HG03060 (cell line): Measurements from ENCODE around the gene MYH3.
A peak's percentile ranks its signal among the peaks of the same experiment; 100 is the strongest.
"Not testable (repeated sequence)": the region's sequence is repeated elsewhere in the genome, so short reads cannot be mapped to it uniquely, and the experiment has no call there.

ENCODE experiments used
- ATAC-seq: cut with Tn5 transposase; IDR thresholded peaks from one replicate; pipeline ENCODE4 v1.9.1; 2021; ENCODE audit warnings: low read depth, moderate number of reproducible peaks; ENCODE audit not compliant: unreplicated experiment

MYH3 gene

GRCh38 chr17:10657148-10657547, at the start of gene MYH3:
Gene MYH3, minus strand, starts transcription at chr17:10657309. Its CDS starts 2,245 bp downstream, at chr17:10655064.
- no peak for ATAC-seq

- no peak for ATAC-seq
Observed at GRCh38 chr17:10705727-10706126, 48.6 kb upstream of the MYH3 start.

DNA sequence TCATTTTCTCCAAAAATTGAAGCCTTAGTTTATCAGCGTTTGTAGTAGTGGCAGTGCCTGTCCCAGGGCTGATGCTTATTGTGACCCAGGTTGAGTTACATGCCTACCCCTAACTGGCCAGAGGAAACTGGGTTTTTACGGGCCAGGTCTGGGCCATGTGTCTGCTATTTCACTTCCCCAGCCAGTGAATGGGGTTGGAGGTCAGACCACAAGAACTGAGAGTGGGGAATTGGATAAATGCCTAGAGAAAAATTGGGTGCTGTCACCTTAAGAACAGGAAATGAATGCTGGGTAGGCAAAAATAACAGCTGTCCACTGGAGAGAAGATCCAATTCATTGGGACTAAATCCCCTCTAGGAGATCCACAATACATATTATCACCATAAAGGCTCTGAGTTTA, 45.5 kb upstream of the MYH3 start:
- no peak for ATAC-seq

- no peak for ATAC-seq
Observed at GRCh38 chr17:10699856-10700255, 42.7 kb upstream of the MYH3 start.

GRCh38 chr17:10698096-10698818, 41.1 kb upstream of the MYH3 start:
- ATAC-seq = no peak

GRCh38 chr17:10697092-10698081, 40.3 kb upstream of the MYH3 start, which contains the start of the genes ADPRM and SCO1:
Gene ADPRM, plus strand, starts transcription at chr17:10697594. Its CDS starts 7,333 bp downstream, at chr17:10704927.
Gene SCO1, minus strand, starts transcription at chr17:10697533. Its CDS starts 26 bp downstream, at chr17:10697507.
- peak; percentile 92 for ATAC-seq

GRCh38 chr17:10695875-10696407, 38.8 kb upstream of the MYH3 start:
- ATAC-seq = not testable (repeated sequence)

DNA sequence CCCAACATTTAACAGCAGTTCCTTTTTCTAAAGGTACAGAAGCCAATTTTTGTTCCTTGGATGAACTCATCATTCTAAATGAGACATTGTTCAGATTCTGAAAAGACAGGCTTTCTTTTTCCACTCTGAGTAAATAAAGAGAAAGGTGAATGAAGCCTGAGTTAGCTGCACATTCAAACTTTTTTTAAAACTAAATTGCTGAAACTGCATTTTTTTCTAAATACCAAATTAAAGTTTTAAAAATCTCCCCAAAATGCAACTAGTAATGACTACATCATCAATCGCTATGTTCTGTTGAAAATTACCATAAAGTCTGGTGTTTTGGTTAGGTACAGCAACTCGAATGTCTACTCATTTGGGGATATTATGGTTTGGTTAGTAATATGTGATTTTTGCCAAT, 30.4 kb upstream of the MYH3 start:
- ATAC-seq = no peak

- no peak for ATAC-seq
Observed at GRCh38 chr17:10683853-10684252, 26.7 kb upstream of the MYH3 start.

- ATAC-seq = no peak
Observed at GRCh38 chr17:10681866-10682446, 24.8 kb upstream of the MYH3 start.

DNA sequence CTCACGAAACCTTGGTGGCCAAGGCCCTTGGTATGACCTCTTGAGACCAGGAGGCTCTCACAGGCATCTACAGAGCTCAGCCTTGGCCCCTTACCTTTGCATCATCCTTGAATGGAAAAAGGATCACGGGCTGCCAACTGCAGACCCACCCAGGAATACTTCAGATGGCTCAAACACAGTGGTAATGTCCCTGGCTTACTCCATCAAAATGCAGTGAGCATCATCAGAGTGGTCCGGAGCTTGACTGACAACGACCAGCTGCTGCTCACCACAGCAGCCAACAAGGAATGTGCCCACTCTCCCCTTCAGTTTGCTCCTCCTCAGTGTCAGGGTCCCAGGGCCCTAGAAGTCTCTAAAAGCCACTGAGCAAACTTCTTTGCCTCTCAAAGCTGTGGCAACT, 17.6 kb upstream of the MYH3 start:
- ATAC-seq = no peak

- no peak for ATAC-seq
Observed at GRCh38 chr17:10673312-10673711, 16.2 kb upstream of the MYH3 start.

GRCh38 chr17:10668775-10669174, 11.7 kb upstream of the MYH3 start:
- ATAC-seq = no peak

DNA sequence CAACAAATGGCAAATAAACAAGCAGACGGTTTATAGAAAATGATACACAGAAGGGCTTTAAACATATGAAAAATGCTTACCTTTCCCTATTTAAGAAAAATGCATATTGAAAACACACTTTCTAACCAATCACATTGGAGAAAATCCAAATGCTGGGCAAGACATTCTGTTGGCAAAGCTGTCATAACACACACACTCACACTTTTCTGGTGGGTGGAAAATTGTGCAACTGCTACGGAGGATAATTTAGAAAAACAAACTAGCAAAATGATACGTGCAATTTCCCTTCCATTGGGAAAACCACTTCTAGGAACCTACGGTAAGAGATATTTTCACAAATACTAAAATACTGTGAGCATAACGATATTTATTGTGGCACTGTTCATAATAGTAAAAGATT, 9.8 kb upstream of the MYH3 start:
- ATAC-seq = no peak

DNA sequence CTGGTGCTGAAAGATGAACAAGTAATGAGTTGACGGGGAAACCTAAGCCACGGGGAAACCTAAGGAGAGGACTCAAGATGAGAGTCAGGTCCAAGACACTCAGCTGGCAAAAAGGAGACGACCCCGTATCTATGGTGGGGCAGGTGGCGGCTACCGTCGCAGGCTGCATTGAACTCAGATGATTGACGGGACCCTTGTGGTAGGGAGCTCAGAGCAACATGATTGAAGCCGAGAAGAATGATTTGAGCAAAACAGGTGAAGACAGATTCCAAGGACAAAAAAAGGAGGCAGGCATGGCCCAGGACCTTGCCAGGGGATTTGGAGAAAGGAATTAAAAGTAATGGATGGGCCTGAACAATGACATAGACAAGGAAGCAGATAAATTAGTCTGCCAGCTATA, 7.5 kb upstream of the MYH3 start:
- ATAC-seq = no peak

DNA sequence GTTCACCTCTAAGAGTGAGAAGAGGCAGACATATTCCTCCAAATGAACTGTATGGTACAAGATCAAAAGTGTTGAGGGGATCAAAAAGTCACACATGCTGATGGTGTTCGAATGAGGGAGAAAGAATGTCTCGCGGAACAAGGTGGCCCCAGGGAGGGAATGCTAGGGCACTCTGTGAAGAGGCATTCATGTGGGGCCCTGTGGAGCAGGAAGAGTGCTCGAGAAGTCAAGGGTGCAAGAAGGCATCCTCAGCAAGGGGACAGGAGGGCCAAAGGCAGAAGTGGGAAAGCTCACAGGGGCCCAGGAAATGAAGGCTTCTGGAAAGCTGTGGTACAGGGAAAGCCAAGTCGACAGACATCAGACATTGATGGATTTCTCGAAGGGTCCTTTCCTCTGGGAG, 6.1 kb upstream of the MYH3 start:
- no peak for ATAC-seq

DNA sequence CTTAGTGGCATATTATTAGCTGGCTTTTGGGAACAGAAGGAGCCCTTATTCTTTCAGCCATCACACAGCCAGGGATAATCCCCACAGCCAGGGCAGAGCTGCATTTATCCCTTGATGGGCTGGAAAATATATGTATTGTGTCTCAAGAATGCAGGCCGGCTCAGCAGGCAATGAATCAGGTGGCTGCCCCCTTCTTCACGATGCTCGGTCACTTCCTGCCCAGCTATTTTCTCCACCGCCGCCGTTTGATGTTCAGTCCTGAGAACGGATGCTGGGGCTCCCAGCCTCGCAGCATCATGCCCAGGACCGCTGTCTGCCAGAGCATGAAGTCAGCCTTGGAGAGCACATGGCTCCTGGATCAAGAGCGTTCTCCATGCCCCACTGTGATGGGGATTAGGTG, 4.3 kb upstream of the MYH3 start:
- no peak for ATAC-seq

GRCh38 chr17:10657879-10658278, 770 bp upstream of the MYH3 start:
- no peak for ATAC-seq

DNA sequence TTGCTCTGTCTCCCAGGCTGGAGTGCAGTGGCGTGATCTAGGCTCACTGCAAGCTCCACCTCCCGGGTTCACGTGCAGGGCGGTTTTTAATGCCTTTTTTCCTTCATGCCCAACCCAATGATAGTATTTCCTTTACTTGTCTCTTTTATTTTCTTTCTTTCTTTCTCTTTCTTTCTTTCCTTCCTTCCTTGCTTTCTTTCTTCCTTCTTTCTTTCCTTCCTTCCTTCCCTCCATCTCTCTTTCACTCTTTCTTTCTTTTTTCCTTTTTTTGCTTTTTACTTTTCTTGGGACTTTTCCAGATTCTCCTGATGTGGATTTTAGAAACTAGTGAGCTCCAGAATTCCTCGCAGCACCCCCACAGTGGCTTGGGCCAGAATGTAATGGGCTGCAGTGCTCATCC, 3.1 kb downstream of the MYH3 start:
- no peak for ATAC-seq

DNA sequence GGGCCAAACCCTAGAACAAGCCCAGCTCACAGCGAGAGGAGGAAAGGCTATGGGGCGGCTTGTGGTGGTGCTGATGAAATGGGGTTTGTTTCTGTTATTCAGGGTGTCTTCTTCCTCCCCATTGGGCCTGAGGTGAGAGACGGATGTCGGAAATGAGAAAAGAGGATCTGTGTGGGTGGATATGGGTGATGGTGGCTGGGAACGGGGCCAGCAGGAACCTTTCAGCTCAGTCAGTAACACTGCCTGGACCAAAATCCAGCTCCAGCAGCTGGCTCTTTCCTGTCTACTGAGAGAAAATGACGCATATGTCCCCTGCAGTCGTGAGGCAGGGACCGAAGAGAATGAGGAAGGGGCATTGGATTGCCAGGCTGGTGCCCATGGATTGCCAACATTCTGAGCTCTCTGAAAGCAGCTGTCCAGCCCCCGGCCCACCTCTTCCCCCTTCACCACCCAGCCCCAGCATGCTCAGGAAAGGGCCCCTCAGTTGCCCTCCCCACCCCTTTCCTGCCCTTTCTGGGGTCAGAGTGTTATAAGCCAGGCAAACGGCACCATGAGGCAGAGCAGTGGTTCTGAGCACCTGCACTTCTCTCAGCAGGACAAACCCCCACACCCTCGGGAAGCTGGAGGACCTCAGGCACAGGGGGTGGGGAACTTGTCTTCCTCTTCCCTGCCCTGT, 4.0 kb downstream of the MYH3 start:
- no peak for ATAC-seq
